Fibroblast of villous mesenchyme (primary cell): ENCODE measurements around the gene SLC18A2. TPM values are rescaled to one million over a fixed set of nuclear protein-coding genes. Genes with fewer than 3 reads are reported as not detected.
"Not testable (repeated sequence)": the region's sequence is repeated elsewhere in the genome, so short reads cannot be mapped to it uniquely, and the experiment has no call there.

Experiments
- DNase-seq: peaks from one replicate; pipeline ENCODE4 v3.0.0-alpha.2; 2010; ENCODE audit warnings: low read depth
- H3K4me3 ChIP-seq: 2 replicates; pipeline ENCODE4 v1.5.1; 2011; ENCODE audit warnings: low read depth, mild to moderate bottlenecking, low read length
- total RNA-seq: library from RNA; depleted of rRNA; stranded (reverse); fragments of >200 nt; gene quantifications from 2 replicates; pipeline ENCODE4 v1.2.3, GENCODE V29; 2012
- TF ChIP-seq, protein P1 (sequence below): IDR thresholded peaks from 2 replicates; pipeline ENCODE4 v1.5.1; 2012; ENCODE audit warnings: low read depth, mild to moderate bottlenecking, low read length; ENCODE audit not compliant: insufficient read depth

Gene SLC18A2
- total RNA-seq, 1 donor: under 0.01 TPM

GRCh38 chr10:117277675-117278074 is 36.8 kb downstream of the SLC18A2 start:
- TF ChIP-seq, protein P1, sequence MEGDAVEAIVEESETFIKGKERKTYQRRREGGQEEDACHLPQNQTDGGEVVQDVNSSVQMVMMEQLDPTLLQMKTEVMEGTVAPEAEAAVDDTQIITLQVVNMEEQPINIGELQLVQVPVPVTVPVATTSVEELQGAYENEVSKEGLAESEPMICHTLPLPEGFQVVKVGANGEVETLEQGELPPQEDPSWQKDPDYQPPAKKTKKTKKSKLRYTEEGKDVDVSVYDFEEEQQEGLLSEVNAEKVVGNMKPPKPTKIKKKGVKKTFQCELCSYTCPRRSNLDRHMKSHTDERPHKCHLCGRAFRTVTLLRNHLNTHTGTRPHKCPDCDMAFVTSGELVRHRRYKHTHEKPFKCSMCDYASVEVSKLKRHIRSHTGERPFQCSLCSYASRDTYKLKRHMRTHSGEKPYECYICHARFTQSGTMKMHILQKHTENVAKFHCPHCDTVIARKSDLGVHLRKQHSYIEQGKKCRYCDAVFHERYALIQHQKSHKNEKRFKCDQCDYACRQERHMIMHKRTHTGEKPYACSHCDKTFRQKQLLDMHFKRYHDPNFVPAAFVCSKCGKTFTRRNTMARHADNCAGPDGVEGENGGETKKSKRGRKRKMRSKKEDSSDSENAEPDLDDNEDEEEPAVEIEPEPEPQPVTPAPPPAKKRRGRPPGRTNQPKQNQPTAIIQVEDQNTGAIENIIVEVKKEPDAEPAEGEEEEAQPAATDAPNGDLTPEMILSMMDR: no peak
- H3K4me3 ChIP-seq: no peak overlapping the region
- no peak for DNase-seq

DNA sequence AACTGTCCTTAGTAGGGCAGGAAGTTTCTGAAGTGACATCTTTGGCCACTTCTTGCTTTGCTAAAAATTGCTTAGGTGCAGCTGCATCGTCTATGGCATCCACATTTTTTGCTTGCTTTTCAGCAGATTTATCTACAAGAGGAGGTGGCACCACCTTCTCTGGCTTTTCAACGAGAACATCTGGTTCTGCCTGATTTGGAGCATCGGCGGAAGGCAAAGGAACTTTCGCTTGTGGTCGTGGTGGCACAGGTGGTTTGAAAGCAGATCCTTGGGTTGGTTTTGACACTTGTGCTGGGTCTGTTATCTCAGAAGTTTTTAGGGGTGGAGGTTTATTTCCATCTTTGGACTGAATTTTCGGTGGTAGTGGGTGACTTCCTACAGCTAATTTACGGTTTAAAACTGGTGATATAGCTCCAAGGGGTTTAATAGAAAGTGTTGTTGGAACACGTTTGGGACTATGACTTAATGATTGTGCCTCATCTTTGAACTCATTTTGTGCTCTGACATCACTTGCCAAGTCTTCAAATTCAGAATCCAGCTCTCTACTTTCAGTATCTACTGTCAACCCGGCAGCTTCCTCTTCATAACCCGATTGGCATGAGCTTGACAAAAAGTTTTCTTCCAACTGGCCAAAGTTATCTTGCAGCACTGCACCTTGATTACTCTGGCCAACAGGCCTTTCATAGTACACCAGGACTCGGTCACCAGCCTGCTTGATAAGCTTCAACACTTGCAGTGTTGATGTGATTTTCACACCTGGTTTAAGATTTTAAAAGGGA is 44.0 kb downstream of the SLC18A2 start:
- no peak overlapping the region for H3K4me3 ChIP-seq
- TF ChIP-seq, protein P1: no peak
- DNase-seq: no peak

- H3K4me3 ChIP-seq, DNase-seq: not testable (repeated sequence)
Observed at GRCh38 chr10:117290872-117291271, 50.0 kb downstream of the SLC18A2 start.

DNA sequence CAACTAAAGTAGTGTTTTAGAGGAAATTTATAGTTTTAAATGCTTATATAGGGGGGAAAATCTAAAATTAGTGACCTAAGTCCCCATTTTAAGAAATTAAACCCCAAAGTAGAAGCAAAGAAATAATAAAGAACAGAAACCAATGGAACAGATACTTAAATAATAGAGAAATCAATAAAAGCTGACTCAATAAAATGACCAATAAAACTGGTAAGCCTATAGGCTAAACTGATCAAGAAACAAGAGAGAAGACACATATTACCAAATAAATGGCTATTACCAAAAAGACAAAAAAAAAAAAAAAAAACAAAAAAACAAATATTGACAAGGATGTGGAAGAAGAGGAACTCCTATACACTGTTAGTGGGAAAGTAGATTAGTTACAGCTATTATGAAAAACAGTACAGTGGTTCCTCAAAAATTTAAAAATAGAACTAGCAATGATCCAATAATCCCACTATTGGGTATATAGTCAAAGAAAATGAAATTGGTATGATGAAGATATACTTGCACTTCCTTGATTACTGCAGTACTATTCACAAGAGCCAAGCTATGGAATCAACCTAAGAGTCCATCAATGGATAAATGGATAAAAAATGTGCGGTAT is 53.2 kb downstream of the SLC18A2 start:
- no peak overlapping the region for H3K4me3 ChIP-seq
- TF ChIP-seq, protein P1: no peak
- DNase-seq: no peak

- H3K4me3 ChIP-seq: no peak overlapping the region
- TF ChIP-seq, protein P1: no peak
- no peak for DNase-seq
Observed at GRCh38 chr10:117294735-117295134, 53.8 kb downstream of the SLC18A2 start.

DNA sequence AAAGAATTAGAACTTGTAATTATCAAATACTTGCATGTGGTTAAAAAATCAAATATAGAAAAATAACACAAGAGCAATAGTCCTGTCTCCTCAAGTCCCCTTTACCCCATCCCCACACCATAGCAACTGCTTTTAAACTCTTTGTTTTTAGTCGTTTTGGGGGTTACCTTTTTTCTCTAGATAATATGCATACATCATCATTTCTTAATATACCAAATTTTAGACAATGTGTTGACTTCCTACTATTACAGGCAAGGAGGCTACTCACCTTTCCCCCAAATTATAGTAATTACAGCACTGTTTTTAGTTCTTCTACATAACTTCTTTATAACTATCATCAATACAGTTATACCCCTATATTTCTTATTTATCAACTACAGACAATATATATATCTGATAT is 57.3 kb downstream of the SLC18A2 start:
- H3K4me3 ChIP-seq: no peak overlapping the region
- TF ChIP-seq, protein P1: no peak
- no peak for DNase-seq

DNA sequence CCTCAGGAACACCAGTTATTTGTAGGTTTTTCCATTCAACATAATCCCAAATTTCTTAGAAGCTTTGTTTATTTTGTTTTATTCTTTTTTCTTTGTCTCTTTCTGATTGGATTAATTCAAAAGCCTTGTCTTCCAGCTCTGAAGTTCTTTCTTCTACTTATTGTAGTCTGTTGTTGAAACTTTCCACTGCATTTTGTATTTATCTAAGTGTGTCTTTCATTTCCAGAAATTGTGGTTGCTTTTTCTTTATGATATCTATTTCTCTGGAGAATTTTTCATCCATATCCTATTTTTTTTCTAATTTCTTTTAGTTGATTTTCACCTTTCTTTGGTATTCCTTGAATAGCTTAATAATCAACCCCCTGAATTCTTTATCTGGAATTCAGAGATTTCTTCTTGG is 58.5 kb downstream of the SLC18A2 start:
- no peak overlapping the region for H3K4me3 ChIP-seq
- TF ChIP-seq, protein P1: no peak

More for the DNA sequence above, 58.5 kb downstream of the SLC18A2 start:
- DNase-seq: no peak
